Left renal pelvis (tissue), 4 donors: ENCODE results near the gene LRRC47. TPM values are rescaled to one million over a fixed set of nuclear protein-coding genes. Genes with fewer than 3 reads are reported as not detected.
"Not testable (repeated sequence)": the region's sequence is repeated elsewhere in the genome, so short reads cannot be mapped to it uniquely, and the experiment has no call there.

Experiments
- DNase-seq, 4 donors: peaks; one replicate each; pipeline ENCODE4 v3.0.0-alpha.2; 2013; ENCODE audit warnings: low read depth in 4 of 4, low spot score in 3 of 4
- polyA plus RNA-seq, 4 donors: library from polyadenylated mRNA; unstranded; fragments of 120-200 nt; gene quantifications; one replicate each; pipeline ENCODE4 v1.2.1, GENCODE V29; 2013; ENCODE audit not compliant: insufficient read length in 4 of 4

Gene LRRC47
- polyA plus RNA-seq, 4 donors, result 53.6 to 77.5 (median 62.1) TPM

GRCh38 chr1:3816331-3817137 is 20.2 kb upstream of the LRRC47 start:
- DNase-seq, result no peak

GRCh38 chr1:3814771-3815561 is 18.7 kb upstream of the LRRC47 start:
- DNase-seq, result no peak

GRCh38 chr1:3814065-3814464 is 17.8 kb upstream of the LRRC47 start:
- no peak for DNase-seq

GRCh38 chr1:3811595-3811911 is 15.3 kb upstream of the LRRC47 start:
- DNase-seq, result no peak

- DNase-seq, result not testable (repeated sequence)
Observed at GRCh38 chr1:3810149-3810761, 14.0 kb upstream of the LRRC47 start.

GRCh38 chr1:3809680-3810079 is 13.4 kb upstream of the LRRC47 start:
- no peak for DNase-seq

- DNase-seq, result no peak
Observed at GRCh38 chr1:3807769-3808168, 11.5 kb upstream of the LRRC47 start.

- no peak for DNase-seq
Observed at GRCh38 chr1:3805038-3805437, 8.7 kb upstream of the LRRC47 start.

- not testable (repeated sequence) for DNase-seq
Observed at GRCh38 chr1:3804627-3804944, 8.3 kb upstream of the LRRC47 start.

- no peak for DNase-seq
Observed at GRCh38 chr1:3803905-3804626, 7.8 kb upstream of the LRRC47 start.

GRCh38 chr1:3800795-3801194 is 4.5 kb upstream of the LRRC47 start:
- DNase-seq, result not testable (repeated sequence)

- DNase-seq, result no peak
Observed at GRCh38 chr1:3799976-3800685, 3.8 kb upstream of the LRRC47 start.

- no peak for DNase-seq
Observed at GRCh38 chr1:3795453-3796214, 664 bp downstream of the LRRC47 start.

- DNase-seq, result no peak
Observed at GRCh38 chr1:3790952-3791351, 5.3 kb downstream of the LRRC47 start.

GRCh38 chr1:3790500-3790923 is 5.8 kb downstream of the LRRC47 start:
- no peak for DNase-seq

- no peak for DNase-seq
Observed at GRCh38 chr1:3789421-3790300, 6.6 kb downstream of the LRRC47 start.

- DNase-seq, result no peak
Observed at GRCh38 chr1:3788756-3789420, 7.4 kb downstream of the LRRC47 start.
